ENCODE measurements around the gene SMC1B. TPM values are rescaled to one million over a fixed set of nuclear protein-coding genes. Genes with fewer than 3 reads are reported as not detected.
A peak's percentile ranks its signal among the peaks of the same experiment; 100 is the strongest.

SMC1B gene
- total RNA-seq, 2 donors from 2014 or later: 0.07 to 0.14 TPM

DNA sequence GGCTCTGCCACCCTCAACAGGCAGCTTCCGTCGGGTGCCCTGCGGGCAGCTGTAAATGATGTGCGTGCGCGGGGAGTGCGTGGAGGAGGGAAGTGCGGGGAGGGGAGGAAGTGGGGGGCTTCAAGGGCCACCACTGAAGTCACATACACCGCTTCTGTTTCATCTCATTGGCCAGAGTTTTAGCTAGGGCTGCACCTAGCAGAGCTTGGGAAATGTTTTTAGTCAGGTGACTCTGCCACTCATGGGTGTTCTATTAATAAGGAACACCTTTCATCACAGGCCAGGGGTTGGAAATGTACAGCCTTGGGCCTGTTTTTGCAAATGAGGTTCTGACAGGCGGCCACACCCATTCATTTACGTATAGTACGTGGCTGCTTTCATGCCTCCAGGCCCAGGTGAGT lies 89.1 kb downstream of the SMC1B start:
- Mint-ChIP-seq H3K4me3 (no peak overlapping the region), H3K9me3 (no peaks in the 10 kb centered on the region), H3K27me3 (no peaks in the 10 kb centered on the region), H3K27ac (peak overlapping the region in 1 of 2 donors; percentile 44), H3K36me3 (peaks cover 8% of the 10 kb centered on the region), H3K4me1 (ENCODE audit: low read depth in 2 of 2) (peaks cover 14 to 18% of the 10 kb centered on the region in 2 donors)
- no peak for DNase-seq (ENCODE audit: low spot score)
- ATAC-seq: no peak

DNA sequence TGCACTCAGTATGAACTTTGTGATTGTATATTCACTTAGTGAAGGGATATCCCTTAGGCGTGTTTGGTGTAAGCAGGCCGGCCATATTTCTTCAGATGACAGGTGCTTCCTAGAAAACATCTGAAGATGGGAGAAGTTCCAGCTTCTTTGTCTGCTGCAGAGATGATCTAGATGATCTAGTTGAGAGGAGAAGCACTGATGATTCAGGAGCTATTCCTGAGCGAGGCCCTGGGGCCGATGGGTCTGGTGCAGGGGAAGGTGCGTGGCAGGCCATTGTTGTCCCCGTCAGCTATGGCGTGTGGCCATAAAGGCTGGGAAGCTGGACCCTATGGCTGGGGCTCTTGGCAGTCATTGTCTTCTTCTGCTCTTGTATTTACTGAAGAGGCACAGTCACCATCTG lies 89.7 kb downstream of the SMC1B start:
- H3K36me3 Mint-ChIP-seq: peaks cover 8% of the 10 kb centered on the region
- H3K4me3 Mint-ChIP-seq: no peak overlapping the region
- no peaks in the 10 kb centered on the region for H3K9me3 Mint-ChIP-seq
- H3K4me1 Mint-ChIP-seq (ENCODE audit: low read depth in 2 of 2): peaks cover 21 to 24% of the 10 kb centered on the region in 2 donors
- no peaks in the 10 kb centered on the region for H3K27me3 Mint-ChIP-seq
- DNase-seq (ENCODE audit: low spot score): no peak
- peak overlapping the region in 1 of 2 donors; percentile 44 for H3K27ac Mint-ChIP-seq
- ATAC-seq: no peak

DNA sequence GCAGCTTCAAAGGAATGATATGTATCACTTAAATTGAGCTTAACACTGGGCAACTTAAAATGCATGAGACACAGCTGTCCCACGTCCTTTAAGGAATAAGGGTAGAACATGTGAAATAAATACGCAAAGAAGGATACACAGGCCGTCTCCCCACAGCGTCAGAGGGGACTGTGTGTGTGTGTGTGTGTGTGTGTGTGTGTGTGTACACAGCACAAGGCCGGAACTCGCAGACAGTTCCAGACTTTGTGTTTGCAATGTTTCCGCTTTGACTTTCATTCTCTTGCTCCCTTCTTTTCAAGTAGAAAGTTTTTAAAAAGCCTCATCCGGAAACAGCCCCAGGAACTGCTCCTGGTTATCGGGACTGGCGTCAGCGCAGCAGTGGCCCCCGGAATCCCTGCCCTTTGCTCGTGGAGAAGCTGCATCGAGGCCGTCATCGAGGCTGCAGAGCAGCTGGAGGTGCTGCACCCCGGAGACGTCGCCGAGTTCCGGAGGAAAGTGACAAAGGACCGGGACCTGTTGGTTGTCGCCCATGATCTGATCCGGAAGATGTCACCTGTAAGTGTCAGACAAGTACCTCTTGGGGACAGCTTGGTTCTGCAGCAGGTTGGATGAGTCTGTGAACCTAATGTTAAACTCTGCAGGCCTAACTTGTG lies 90.4 kb downstream of the SMC1B start:
- Mint-ChIP-seq H3K36me3 (peaks cover 8% of the 10 kb centered on the region), H3K27ac (peak overlapping the region in 1 of 2 donors; percentile 44), H3K4me1 (ENCODE audit: low read depth in 2 of 2) (peaks cover 28 to 31% of the 10 kb centered on the region in 2 donors), H3K9me3 (no peaks in the 10 kb centered on the region), H3K27me3 (no peaks in the 10 kb centered on the region), H3K4me3 (no peak overlapping the region)
- DNase-seq (ENCODE audit: low spot score): no peak
- ATAC-seq: no peak

DNA sequence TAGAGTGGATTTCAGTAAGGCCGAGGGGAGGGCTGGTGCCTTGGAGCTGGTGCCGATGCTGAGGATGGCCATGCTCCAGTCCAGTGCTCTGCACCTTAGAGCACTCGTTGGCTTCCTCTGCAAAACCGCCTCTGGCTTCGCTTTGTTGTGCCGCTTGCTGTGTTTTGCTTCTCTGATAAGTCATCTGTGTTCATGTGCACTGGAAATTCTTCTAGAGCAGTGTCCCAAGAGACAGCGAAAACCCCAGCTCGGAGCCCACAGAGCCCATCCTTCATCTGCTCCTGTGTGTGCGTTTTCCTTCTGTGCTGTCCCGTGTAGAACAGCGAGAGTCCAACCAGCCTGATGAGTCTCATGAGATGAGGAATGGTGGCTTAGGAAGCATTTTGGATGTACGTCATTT lies 91.6 kb downstream of the SMC1B start:
- no peaks in the 10 kb centered on the region for H3K9me3 Mint-ChIP-seq
- peaks cover 8% of the 10 kb centered on the region for H3K36me3 Mint-ChIP-seq
- H3K4me1 Mint-ChIP-seq (ENCODE audit: low read depth in 2 of 2): peaks cover 32 to 33% of the 10 kb centered on the region in 2 donors
- ATAC-seq (no peak), DNase-seq (ENCODE audit: low spot score) (no peak)
- H3K4me3 Mint-ChIP-seq: peak overlapping the region; percentile 15
- no peaks in the 10 kb centered on the region for H3K27me3 Mint-ChIP-seq
- H3K27ac Mint-ChIP-seq: peak overlapping the region; percentile 95 to 97

DNA sequence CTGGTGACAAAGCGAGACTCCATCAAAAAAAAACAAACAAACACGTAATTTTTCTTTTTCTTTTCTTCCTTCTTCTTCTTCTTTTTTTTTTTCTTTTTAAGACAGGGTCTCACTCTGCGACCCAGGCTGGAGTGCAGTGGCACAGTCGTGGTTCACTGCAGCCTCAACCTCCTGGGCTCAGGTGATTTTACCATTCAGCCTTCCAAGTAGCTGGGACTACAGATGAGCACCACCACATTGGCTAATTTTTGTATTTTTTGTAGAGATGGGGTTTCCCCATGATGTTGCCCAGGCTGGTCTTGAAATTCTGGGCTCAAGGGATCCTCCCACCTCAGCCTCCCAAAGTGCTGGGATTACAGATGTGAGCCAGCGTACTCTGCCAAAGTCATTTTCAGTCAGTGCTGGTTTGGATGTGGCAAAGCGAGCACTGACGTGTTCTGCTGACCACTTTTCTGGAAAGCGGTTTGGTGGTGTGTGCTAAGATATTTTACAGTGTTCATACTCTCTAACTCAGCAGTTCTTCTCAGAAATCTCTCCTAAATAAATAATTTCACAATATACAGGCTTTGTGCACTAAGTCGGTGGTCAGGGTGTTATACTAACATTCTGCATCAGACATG lies 92.9 kb downstream of the SMC1B start:
- no peaks in the 10 kb centered on the region for H3K27me3 Mint-ChIP-seq
- H3K27ac Mint-ChIP-seq: peak overlapping the region; percentile 95 to 97
- ATAC-seq (peak; percentile 46 to 66), DNase-seq (ENCODE audit: low spot score) (no peak)
- H3K36me3 Mint-ChIP-seq: peaks cover 8% of the 10 kb centered on the region
- H3K4me3 Mint-ChIP-seq: peak overlapping the region; percentile 84
- no peaks in the 10 kb centered on the region for H3K9me3 Mint-ChIP-seq
- H3K4me1 Mint-ChIP-seq (ENCODE audit: low read depth in 2 of 2): peaks cover 32 to 35% of the 10 kb centered on the region in 2 donors

DNA sequence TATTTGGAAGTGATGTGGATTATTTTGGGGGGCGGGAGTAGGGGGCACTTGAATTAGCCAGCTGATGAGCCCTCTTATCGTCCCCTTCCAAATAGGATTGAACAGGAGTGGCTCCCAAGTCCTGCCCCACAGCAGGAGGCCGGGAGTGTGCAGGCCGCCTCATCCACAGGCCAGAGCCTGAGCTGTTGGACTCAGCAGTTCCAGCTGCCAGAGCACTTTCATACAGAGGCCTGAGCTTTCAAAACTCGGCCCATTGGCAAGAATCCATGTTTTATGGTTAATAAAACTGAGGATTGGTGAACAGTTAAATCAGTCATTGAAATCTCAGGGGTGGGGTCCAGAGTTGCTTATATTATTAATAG lies 94.1 kb downstream of the SMC1B start:
- DNase-seq (ENCODE audit: low spot score): no peak
- H3K4me3 Mint-ChIP-seq: peak overlapping the region; percentile 84
- no peak for ATAC-seq

DNA sequence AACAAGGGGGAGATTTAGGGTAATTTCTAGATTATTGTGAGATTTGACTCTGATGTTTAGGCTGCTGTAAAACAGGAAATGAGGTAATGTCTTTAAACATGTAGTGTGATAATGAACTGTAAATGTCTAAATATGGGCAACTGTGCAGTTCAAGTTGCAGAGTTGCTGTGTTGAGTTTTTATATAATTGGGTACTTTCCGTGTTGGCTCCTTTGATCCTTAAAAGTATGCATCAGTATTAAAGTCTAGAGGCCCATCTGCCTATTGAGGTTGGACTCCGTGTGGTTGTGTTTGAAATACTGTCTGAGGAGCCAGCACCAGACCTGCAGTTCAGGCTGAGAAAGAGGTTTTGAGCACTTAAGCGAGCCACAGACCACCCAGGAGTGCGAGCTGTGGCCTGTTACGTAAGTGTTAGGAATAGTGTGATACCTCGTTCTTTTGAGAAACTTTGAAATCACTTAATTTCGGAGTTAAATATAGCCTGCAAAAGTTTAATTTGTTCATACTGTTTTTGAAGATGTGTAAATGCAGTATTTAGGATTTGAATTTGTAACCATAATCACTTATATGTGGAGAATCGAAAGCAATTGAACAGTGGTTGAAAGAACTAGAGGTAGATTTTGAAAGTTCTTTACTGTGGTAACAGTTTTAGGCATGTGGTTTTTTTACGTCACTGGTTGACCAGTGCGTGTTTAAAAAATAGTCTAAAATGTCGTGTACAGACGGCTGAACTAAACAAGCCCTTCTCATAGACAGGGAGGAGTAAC lies 94.7 kb downstream of the SMC1B start:
- peak; percentile 75 for DNase-seq (ENCODE audit: low spot score)
- H3K36me3 Mint-ChIP-seq: peaks cover 6% of the 10 kb centered on the region
- peaks cover 32 to 45% of the 10 kb centered on the region in 2 donors for H3K4me1 Mint-ChIP-seq (ENCODE audit: low read depth in 2 of 2)
- peak; percentile 79 to 84 for ATAC-seq
- H3K9me3 Mint-ChIP-seq: no peaks in the 10 kb centered on the region
- peak overlapping the region; percentile 84 for H3K4me3 Mint-ChIP-seq
- H3K27ac Mint-ChIP-seq: peak overlapping the region; percentile 95 to 97
- H3K27me3 Mint-ChIP-seq: no peaks in the 10 kb centered on the region

More for the DNA sequence above, 94.1 kb downstream of the SMC1B start:
- Mint-ChIP-seq H3K27ac (peak overlapping the region; percentile 95 to 97), H3K27me3 (no peaks in the 10 kb centered on the region), H3K9me3 (no peaks in the 10 kb centered on the region), H3K36me3 (peaks cover 8% of the 10 kb centered on the region), H3K4me1 (ENCODE audit: low read depth in 2 of 2) (peaks cover 35 to 43% of the 10 kb centered on the region in 2 donors)

DNA sequence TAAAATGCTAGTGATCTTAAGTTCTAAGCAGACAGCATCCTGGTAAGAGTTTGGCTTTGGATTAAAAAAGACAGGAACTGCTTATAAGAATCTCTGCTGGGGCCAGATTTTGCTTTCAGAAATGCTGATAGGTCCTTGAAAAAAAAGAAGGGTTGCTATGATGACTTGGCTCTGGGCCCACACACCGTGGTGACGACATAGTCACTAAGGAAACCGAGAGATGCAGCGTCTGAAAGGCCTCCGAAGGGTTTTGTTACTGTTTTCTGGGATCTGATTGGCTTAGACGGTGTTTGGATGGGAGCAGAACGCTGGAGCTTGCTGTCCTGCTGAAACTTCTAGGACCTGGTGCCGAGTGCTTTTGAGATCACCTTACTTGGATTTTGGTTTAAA lies 95.2 kb downstream of the SMC1B start:
- Mint-ChIP-seq H3K9me3 (no peaks in the 10 kb centered on the region), H3K27ac (peak overlapping the region; percentile 95 to 97), H3K36me3 (no peaks in the 10 kb centered on the region), H3K4me1 (ENCODE audit: low read depth in 2 of 2) (peaks cover 30 to 45% of the 10 kb centered on the region in 2 donors), H3K27me3 (no peaks in the 10 kb centered on the region), H3K4me3 (peak overlapping the region; percentile 84)
- DNase-seq (ENCODE audit: low spot score): peak; percentile 78
- peak; percentile 77 to 84 for ATAC-seq

DNA sequence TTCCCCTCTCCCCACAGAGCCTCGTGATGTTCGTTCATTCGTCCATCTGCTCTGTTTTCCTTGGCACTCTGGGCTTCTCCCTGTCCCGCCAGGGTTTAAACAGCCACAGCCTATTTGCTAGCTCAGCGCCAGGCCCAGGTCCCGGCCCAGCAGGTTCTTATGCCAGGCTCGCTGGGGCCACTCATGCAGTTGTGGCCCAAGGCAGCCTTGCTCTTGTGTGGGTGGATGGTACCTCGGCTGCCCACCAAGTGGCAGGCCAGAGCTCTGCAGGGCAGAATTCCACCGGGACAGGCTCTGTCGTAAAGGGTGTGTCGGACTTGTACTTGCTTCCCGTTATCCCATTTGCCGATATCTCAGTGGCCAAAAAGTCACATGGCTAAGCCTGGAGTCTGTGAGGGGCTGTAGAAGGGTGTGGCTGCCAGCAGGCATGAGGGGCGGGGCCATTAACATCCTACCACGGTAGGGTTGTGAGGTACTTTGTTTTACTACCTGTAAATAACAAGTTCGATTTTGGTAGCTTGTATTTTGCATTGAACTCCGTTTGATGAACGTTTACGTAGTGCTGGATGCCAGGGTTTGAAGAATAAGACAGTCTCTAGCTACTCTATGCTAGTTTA lies 95.7 kb downstream of the SMC1B start:
- no peak for ATAC-seq
- H3K4me3 Mint-ChIP-seq: peak overlapping the region; percentile 84
- H3K36me3 Mint-ChIP-seq: no peaks in the 10 kb centered on the region
- no peaks in the 10 kb centered on the region for H3K9me3 Mint-ChIP-seq
- peak overlapping the region; percentile 95 to 97 for H3K27ac Mint-ChIP-seq
- H3K4me1 Mint-ChIP-seq (ENCODE audit: low read depth in 2 of 2): peaks cover 33 to 45% of the 10 kb centered on the region in 2 donors
- no peaks in the 10 kb centered on the region for H3K27me3 Mint-ChIP-seq
- DNase-seq (ENCODE audit: low spot score): no peak

DNA sequence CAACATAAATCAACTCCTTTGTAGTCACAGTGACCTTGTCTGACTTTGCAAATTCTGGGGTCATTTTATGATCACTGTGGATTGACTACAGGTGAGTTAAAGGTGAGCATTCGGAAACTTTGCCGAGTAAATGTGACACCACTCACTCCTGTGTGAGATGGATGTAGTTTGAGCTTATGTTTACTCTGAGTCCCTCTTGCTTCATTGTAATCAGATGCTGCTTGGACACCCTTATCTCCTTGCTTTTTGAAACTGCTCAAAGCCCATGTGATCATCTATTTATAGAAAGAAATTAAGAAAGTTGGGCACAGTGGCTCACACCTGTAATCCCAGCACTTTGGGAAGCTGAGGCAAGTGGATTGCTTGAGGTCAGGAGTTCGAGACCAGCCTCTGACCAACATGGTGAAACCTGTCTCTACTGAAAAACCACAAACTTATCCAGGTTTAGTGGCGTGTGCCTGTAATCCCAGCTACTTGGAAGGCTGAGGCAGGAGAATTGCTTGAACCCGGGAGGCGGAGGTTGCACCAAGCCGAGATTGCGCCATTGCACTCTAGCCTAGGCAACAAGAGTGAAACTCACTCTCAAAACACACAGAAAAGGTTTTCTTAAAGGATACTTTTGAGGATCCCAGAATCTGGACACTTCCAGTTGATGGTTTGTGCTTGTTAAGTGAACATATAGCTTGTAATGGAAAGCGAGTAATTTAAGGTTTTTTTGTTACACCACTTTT lies 96.4 kb downstream of the SMC1B start:
- Mint-ChIP-seq H3K27me3 (no peaks in the 10 kb centered on the region), H3K4me3 (peak overlapping the region; percentile 12), H3K36me3 (no peaks in the 10 kb centered on the region), H3K4me1 (ENCODE audit: low read depth in 2 of 2) (peaks cover 34 to 45% of the 10 kb centered on the region in 2 donors), H3K9me3 (no peaks in the 10 kb centered on the region), H3K27ac (peak overlapping the region; percentile 35 to 97)
- ATAC-seq: no peak
- no peak for DNase-seq (ENCODE audit: low spot score)

DNA sequence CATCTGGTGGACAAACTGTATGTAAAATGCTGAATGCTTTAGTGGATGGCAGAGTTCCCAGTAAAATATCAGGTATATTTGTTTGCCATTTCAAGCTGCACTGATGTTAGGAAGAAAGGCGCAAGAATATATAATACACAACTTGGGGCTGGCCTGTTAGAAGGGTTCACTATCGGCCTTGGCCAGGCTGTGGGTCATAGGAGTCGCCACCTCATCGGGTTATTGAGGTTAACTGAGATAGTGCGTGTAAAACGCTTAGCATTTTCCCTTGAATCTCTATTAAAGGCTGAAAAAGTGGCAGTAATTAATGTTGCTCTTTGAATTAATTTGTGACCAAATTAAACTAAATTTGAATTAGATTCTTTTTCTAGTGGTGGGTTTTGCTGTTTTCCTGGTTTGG lies 98.6 kb downstream of the SMC1B start:
- H3K27me3 Mint-ChIP-seq: no peaks in the 10 kb centered on the region
- ATAC-seq: no peak
- no peaks in the 10 kb centered on the region for H3K9me3 Mint-ChIP-seq
- H3K36me3 Mint-ChIP-seq: no peaks in the 10 kb centered on the region
- H3K4me1 Mint-ChIP-seq (ENCODE audit: low read depth in 2 of 2): peaks cover 42 to 48% of the 10 kb centered on the region in 2 donors
- no peak for DNase-seq (ENCODE audit: low spot score)
- H3K4me3 Mint-ChIP-seq: no peak overlapping the region
- H3K27ac Mint-ChIP-seq: no peak overlapping the region

DNA sequence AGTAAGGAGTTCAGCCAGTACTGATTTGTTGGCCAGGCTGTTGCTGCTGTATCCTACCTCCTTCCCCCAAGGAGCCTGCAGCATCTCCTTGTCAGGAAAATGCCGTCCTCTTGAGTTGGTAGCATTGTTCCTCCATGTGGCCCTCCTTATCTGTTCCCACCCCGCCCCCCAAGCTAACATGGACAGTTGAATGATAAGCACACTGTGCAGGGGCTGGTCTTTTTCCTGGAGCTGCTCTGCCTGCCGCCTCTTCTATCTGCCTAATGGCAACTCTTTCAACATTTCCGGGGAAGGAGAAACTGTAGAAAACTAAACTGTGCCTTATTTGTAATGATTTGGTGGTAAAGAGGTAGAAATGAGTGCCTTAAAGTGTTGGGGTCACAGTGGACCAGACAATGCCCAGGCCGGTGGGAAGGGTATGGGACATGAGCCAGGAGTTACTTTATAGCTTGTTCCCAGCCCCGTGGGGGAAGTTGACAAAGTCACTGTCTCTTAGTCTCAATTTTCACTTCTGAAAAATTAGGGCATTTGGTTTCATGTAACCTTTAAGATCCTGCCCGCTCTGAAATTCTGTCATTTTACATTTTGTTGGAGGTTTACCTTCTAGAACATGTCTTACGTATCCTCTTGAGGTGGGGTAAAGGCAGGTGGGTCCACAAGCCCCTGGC lies 99.2 kb downstream of the SMC1B start:
- Mint-ChIP-seq H3K27ac (no peak overlapping the region), H3K36me3 (no peaks in the 10 kb centered on the region), H3K4me3 (no peak overlapping the region), H3K9me3 (no peaks in the 10 kb centered on the region), H3K4me1 (ENCODE audit: low read depth in 2 of 2) (peaks cover 39 to 44% of the 10 kb centered on the region in 2 donors), H3K27me3 (no peaks in the 10 kb centered on the region)
- DNase-seq (ENCODE audit: low spot score) (no peak), ATAC-seq (no peak)

DNA sequence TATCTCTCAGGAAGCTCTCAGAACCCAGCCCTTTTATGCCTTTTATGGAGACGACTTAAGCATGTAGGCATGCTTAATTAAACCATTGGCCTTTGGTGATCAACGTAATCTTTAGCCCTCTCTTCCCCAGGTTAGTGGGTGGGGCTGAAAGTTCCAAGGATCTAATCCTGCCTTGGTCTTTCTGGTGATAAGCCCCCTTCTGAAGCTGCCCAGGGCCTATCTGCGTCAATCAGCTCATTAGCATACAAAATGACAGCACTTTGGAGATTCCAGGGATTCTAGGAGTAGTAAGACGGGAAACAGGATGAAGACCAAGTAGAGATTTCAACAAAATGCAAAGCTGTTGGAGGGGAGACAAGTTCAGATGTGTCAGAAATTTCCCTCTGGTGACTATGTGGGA lies 100.5 kb downstream of the SMC1B start:
- H3K36me3 Mint-ChIP-seq: no peaks in the 10 kb centered on the region
- H3K4me3 Mint-ChIP-seq: no peak overlapping the region
- no peaks in the 10 kb centered on the region for H3K9me3 Mint-ChIP-seq
- H3K27ac Mint-ChIP-seq: no peak overlapping the region
- no peak for DNase-seq (ENCODE audit: low spot score)
- H3K27me3 Mint-ChIP-seq: no peaks in the 10 kb centered on the region
- ATAC-seq: no peak
- H3K4me1 Mint-ChIP-seq (ENCODE audit: low read depth in 2 of 2): peaks cover 32 to 39% of the 10 kb centered on the region in 2 donors
